GM21786 (cell line): Measurements from ENCODE around the gene PDHX.
"Not testable (repeated sequence)": the region's sequence is repeated elsewhere in the genome, so short reads cannot be mapped to it uniquely, and the experiment has no call there.

Experiments used
- ATAC-seq: cut with Tn5 transposase; IDR thresholded peaks from one replicate; pipeline ENCODE4 v1.9.1; 2021; ENCODE audit not compliant: unreplicated experiment

The PDHX gene

DNA sequence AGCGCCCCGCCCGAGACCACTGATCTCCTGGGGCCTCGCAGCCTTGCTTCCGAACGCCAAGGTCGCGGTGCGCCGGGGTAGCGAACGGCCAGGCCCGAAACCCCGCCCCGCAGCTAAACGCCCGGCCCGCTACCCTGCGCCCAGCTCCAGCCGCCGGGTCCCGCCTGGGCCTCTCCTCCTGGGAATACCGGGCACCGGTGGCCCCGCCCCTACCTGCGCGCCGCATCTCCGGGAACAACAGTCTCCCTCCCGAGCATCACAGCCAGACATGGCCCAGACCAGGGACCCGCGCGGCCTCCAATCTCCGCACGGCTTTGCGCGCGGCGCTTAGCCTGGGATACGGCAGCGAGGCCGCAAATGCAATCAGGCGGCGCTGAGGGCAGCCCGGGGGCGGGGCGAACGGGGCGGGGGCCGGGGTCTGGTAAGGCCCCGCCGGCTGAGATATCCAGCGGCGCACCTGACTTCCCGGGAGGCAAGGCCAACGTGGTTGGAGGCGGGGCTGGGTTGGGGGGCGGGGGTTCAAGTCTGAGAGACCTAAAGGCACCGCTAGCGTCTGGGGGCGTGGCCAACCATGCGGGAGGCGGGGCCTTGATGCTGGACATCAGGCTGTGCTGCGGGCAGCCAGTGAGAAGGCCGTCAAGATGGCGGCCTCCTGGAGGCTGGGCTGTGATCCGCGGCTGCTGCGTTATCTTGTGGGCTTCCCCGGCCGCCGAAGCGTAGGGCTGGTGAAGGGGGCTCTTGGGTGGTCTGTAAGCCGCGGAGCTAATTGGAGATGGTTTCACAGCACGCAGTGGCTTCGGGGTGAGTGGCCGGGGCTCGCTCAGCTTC lies at the start of gene PDHX, which contains the start of gene APIP:
PDHX (plus strand) TSS at position 604 of the 828 bp plus-strand sequence; CDS start at position 642, 38 bp downstream.
APIP (minus strand) TSS at position 365 of the 828 bp plus-strand sequence; CDS start at position 270, 95 bp downstream.
- peak; percentile 91 for ATAC-seq

GRCh38 chr11:34869425-34869824 lies 47.0 kb upstream of the PDHX start:
- ATAC-seq, result no peak

GRCh38 chr11:34870548-34871196 lies 45.7 kb upstream of the PDHX start:
- ATAC-seq, result no peak

DNA sequence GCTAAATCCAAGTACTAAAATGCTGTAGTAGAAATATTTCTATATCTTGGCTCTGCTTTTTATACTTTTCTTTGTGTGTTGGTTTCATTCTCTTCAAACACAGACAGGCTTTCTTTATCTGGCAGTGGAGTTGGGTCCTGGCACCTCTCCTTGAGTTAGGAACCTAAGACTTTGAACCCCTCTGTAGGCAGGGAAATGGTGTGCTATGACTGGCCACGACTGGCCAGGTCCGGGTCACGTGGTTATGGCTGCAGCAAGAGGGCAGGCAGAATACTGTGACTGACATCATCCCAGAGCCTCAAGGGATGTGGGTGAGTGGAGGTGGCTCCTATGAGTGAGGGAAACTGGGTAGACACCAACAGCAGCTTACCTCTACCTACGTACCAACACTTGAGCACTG lies 42.2 kb upstream of the PDHX start:
- no peak for ATAC-seq

DNA sequence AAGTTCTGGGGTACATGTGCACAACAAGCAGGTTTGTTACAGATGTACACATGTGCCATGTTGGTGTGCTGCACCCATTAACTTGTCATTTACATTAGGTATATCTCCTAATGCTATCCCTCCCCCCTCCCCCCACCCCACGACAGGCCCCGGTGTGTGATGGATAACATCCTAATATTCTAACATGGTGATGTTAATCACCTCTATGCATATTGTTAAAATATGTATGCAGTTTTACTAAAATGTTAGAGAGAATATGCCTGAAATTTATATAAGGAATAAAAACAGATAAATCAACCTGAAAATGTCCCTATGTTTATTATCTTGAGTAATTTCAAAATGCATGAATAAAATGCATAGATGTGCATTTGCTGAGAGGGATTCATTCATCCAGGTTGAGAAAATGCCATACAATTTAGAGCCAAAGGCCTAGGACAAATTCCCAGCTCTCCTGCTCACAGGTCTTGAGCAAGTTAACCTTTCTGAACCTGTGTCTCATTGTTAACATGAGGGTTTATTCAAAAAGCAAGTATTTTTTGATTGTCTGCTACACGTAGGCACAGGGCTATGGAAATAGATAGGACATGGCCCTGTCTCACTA lies 38.9 kb upstream of the PDHX start:
- ATAC-seq, result no peak

GRCh38 chr11:34881900-34882299 lies 34.5 kb upstream of the PDHX start:
- ATAC-seq, result no peak

DNA sequence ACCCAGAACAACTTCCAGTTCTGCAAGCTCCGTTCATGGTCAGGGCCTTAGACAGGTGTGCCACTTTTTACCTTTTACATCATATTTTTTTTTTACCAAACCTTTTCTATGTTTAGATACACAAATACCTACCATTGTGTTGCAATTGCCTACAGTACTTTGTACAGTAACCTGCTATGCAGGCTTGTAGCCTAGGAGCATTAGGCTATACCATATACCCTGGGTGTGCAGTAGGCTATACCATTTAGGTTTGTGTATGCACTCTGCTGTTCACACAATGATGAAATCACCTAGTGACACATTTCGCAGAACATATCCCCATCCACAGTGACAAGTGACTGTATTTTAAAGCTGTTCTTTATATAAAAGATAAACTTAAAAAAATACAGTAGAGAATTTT lies 29.8 kb upstream of the PDHX start:
- no peak for ATAC-seq

DNA sequence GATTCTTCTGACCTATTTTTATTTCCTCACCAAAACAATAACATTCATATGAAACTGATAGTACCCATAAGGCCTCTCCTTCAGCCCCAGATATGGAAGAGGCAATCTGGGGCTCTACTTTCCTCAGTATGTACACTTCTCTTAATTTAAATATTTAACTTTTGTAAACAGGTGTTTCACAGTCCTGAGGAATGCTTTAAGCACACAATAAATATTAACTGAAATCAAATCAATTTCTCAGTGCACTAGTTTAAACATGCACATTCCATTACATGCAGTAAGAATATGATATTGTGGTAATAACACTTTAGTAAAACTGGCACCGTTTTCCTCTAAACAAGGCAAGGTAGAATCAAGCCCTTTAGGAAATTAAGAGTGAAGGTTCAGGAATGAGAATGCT lies 29.2 kb upstream of the PDHX start:
- ATAC-seq, result no peak

GRCh38 chr11:34890089-34890488 lies 26.3 kb upstream of the PDHX start:
- no peak for ATAC-seq

- ATAC-seq, result no peak
These were observed 25.6 kb upstream of the PDHX start for GRCh38 chr11:34890812-34891211.

DNA sequence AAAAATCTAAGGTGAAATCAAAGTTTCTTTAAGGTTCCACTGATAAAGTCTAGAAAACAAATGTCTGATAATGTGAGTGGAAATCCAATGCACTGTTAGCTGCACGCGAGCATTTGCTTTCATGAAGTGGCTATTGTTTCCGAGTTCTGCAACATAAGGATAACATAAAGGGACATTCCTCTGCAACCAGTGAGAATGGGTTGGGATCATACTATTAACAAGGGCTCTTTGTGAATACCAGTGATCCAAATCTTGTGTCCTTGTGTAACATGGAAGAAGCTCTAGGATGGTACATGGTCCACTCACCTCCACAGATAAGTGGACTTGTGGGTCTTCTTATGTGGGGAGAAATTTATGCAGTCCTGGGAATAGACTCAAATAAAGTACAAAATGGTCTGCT lies 24.8 kb upstream of the PDHX start:
- no peak for ATAC-seq

DNA sequence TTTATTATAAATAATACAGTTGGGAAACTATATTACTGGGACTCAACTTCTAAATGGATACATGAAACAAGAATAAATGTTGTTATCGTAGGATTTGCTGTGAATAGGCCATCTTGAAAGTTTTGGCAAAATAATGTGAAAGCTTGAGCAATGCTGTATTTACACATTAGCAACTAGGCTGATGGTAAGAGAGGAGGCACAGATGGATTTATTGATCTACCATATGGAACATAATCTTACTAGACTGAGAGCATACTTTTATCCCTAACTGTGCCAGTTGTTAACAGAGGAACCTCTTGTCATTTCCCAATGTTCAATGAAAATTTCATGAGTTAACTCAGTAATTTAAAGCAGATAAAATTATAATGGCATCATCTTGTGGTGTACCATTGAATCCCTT lies 23.0 kb upstream of the PDHX start:
- ATAC-seq, result no peak

- not testable (repeated sequence) for ATAC-seq
These were observed 20.2 kb upstream of the PDHX start for GRCh38 chr11:34896191-34896590.

- ATAC-seq, result no peak
These were observed 19.1 kb upstream of the PDHX start for GRCh38 chr11:34897171-34897870.

GRCh38 chr11:34898474-34898873 lies 17.9 kb upstream of the PDHX start:
- no peak for ATAC-seq

DNA sequence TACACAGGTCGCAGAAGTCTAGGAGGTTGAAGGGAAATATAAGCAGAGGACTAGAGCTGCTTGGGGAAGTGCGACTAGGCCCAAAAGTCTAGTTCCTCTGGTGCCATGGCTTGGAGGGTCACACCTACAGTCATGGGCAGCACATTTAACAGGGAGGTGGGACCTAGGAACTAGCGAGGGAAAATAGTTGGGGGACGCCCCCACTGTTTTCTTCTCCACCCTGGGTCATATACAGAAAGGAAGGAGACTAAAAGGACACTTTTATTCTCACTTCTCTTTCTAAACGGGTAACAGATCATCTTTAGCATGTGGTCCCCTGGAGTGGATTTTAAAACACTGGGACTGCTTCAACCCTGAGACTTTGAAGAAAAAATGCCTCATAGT lies 16.8 kb upstream of the PDHX start:
- no peak for ATAC-seq

DNA sequence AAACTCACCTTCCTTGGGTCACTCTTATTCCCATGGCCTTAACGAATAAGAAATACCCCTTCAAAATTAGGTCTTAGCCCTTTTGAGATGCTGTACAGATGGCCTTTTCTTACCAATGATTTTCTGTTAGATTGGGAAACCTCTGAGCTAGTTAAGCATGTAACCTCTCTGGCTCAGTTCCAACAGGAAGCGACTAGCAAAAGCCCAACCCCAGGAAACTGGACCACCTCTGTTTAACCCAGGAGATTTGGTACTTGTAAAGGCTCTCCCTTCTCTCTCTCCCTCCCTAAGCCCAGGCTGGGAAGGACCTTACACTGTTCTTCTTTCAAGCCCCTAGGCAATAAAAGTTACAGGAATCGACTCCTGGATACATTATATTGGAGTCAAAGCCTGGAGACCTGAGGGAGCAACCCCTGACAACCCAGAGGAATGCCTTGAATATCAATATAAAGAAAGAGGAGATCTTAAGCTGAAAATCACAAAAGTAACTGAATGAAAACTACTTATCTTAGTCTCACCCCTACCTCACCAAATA lies 11.9 kb upstream of the PDHX start:
- no peak for ATAC-seq

- ATAC-seq, result no peak
These were observed 10.8 kb upstream of the PDHX start for GRCh38 chr11:34905666-34906065.

- peak; percentile 71 for ATAC-seq
These were observed 8.4 kb upstream of the PDHX start for GRCh38 chr11:34907934-34908593.

- ATAC-seq, result no peak
These were observed 7.0 kb upstream of the PDHX start for GRCh38 chr11:34909415-34909814.

DNA sequence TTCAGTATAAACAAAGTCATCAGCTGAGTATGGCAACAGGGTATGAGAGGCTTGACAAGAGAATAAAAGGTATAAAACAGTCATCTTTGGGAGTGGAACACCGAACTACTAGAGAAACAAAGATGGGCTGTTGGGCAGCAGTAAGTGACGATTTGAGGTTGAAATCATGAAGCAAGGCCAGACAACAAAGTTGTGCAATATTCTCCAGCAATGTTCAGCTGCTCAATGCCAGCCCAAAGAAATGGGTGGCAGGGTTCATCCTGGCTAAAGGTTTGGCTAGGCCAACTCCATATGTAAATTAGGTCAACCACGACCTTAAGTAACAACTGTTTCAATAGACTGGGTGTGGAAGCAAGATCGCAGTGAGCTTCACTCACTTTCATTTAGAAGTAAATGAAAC lies 6.5 kb upstream of the PDHX start:
- ATAC-seq, result no peak
